DND-41 (cell line): ENCODE results near the gene SPOCK2.

Source experiments
- ATAC-seq: fragments of 200-7000 bp; cut with Tn5 transposase; 3 replicates; pipeline ENCODE4 v1.9.1; 2021; ENCODE audit warnings: low read depth; ENCODE audit not compliant: insufficient read depth
- DNase-seq: peaks from one replicate; pipeline ENCODE4 v3.0.0-alpha.2; 2020
- H2AFZ ChIP-seq: 2 replicates; pipeline ENCODE4 v1.6.0; 2012; ENCODE audit warnings: low read depth, low read length
- H3K27ac ChIP-seq: 2 replicates; pipeline ENCODE4 v1.5.1; 2012; ENCODE audit warnings: low read length, inconsistent platforms
- H3K27me3 ChIP-seq: fragments of 200-600 bp; sonication (generic); 2 replicates; pipeline ENCODE4 v1.6.0; 2012; ENCODE audit warnings: low read length, mild to moderate bottlenecking, inconsistent platforms; ENCODE audit not compliant: insufficient read depth, poor library complexity
- H3K36me3 ChIP-seq: 2 replicates; pipeline ENCODE4 v1.5.1; 2012; ENCODE audit warnings: low read length, inconsistent platforms; ENCODE audit not compliant: insufficient read depth
- H3K4me1 ChIP-seq: 2 replicates; pipeline ENCODE4 v1.5.1; 2012; ENCODE audit warnings: mild to moderate bottlenecking, low read length; ENCODE audit not compliant: insufficient read depth
- H3K4me2 ChIP-seq: 2 replicates; pipeline ENCODE4 v1.6.0; 2012; ENCODE audit warnings: mild to moderate bottlenecking, moderate library complexity, low read length, inconsistent platforms; ENCODE audit not compliant: insufficient read depth
- H3K4me3 ChIP-seq, 2 experiments: fragments of 200-600 bp in 1 of 2; shearing (Covaris generic) in 1 of 2; 2 replicates each; pipeline ENCODE4 v1.5.1; 2012 to 2016; ENCODE audit warnings: inconsistent platforms in 2 of 2, low read length in 2 of 2, mild to moderate bottlenecking in 2 of 2, low read depth in 1 of 2, moderate library complexity in 1 of 2
- H3K79me2 ChIP-seq: 2 replicates; pipeline ENCODE4 v1.6.0; 2012; ENCODE audit warnings: low read length, inconsistent platforms; ENCODE audit not compliant: insufficient read depth
- H3K9ac ChIP-seq: 2 replicates; pipeline ENCODE4 v1.6.0; 2012; ENCODE audit warnings: low read depth, mild to moderate bottlenecking, inconsistent platforms, low read length, moderate library complexity
- H3K9me3 ChIP-seq: 2 replicates; pipeline ENCODE4 v1.5.1; 2012; ENCODE audit warnings: low read length, moderate library complexity, mild to moderate bottlenecking, inconsistent platforms; ENCODE audit not compliant: insufficient read depth, severe bottlenecking
- H4K20me1 ChIP-seq: 2 replicates; pipeline ENCODE4 v1.6.0; 2012; ENCODE audit warnings: low read length; ENCODE audit not compliant: insufficient read depth
- CTCF ChIP-seq: IDR thresholded peaks from 2 replicates; pipeline ENCODE4 v1.5.1; 2012; ENCODE audit warnings: borderline replicate concordance, low read length, moderate library complexity, mild to moderate bottlenecking; ENCODE audit not compliant: poor library complexity, severe bottlenecking; ENCODE audit errors: extremely low read depth
- EZH2 ChIP-seq: IDR thresholded peaks from 3 replicates; pipeline ENCODE4 v1.6.1; 2012; ENCODE audit warnings: borderline replicate concordance, low read depth, mild to moderate bottlenecking, moderate library complexity, low read length, inconsistent platforms; ENCODE audit not compliant: severe bottlenecking

The SPOCK2 gene

GRCh38 chr10:72043016-72043834 lies 45.1 kb downstream of the SPOCK2 start:
- Histone ChIP-seq H2AFZ (no peak overlapping the region), H3K27ac (no peak overlapping the region), H3K36me3 (no peaks in the 10 kb centered on the region), H3K27me3 (no peaks in the 10 kb centered on the region), H3K79me2 (no peaks in the 10 kb centered on the region), H3K9me3 (no peaks in the 10 kb centered on the region), H3K9ac (no peak overlapping the region), H4K20me1 (no peaks in the 10 kb centered on the region), H3K4me3 (no peak overlapping the region), H3K4me1 (0 out of 2 replicates have a peak, but pooled peaks cover under 1% of the 10 kb centered on the region), H3K4me2 (no peak overlapping the region)
- DNase-seq (no peak), ATAC-seq (no peak)
- TF ChIP-seq EZH2 (no peak), CTCF (no peak)

DNA sequence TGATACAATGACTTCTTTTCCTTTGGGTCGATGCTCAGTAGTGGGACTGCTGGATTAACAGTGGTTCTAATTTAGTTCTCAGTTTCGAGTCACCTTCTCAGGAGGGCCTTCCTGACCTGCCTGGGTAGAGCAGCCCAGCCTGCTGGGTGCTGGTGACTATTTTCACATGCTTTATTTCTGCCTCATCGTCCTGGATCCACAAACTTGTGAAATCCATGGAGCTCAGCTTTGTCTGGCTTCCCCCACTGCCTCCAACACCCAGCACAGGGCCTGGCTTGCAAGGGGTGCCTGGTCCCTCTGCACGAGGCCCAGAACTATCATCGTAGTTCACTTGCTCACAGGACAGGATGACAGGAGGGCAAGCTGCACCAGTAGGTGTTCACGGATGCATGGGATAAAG lies 46.9 kb downstream of the SPOCK2 start:
- H3K9ac ChIP-seq: no peak overlapping the region
- DNase-seq: no peak
- H3K4me1 ChIP-seq: no peaks in the 10 kb centered on the region
- no peaks in the 10 kb centered on the region for H3K9me3 ChIP-seq
- no peak for ATAC-seq
- H3K27me3 ChIP-seq: no peaks in the 10 kb centered on the region
- TF ChIP-seq EZH2 (no peak), CTCF (no peak)
- H3K27ac ChIP-seq: no peak overlapping the region
- H3K4me3 ChIP-seq: no peak overlapping the region
- H4K20me1 ChIP-seq: no peaks in the 10 kb centered on the region
- no peak overlapping the region for H2AFZ ChIP-seq
- H3K36me3 ChIP-seq: no peaks in the 10 kb centered on the region
- H3K4me2 ChIP-seq: no peak overlapping the region
- no peaks in the 10 kb centered on the region for H3K79me2 ChIP-seq

- no peaks in the 10 kb centered on the region for H3K27me3 ChIP-seq
- ATAC-seq (peak; percentile 54; the same call in 1 of the 3 replicates), DNase-seq (peak; percentile 19)
- no peak overlapping the region for H3K27ac ChIP-seq
- H3K4me1 ChIP-seq: no peaks in the 10 kb centered on the region
- TF ChIP-seq EZH2 (no peak), CTCF (no peak)
- no peaks in the 10 kb centered on the region for H3K9me3 ChIP-seq
- no peak overlapping the region for H3K4me2 ChIP-seq
- no peak overlapping the region for H3K4me3 ChIP-seq
- no peaks in the 10 kb centered on the region for H4K20me1 ChIP-seq
- no peaks in the 10 kb centered on the region for H3K36me3 ChIP-seq
- H3K79me2 ChIP-seq: no peaks in the 10 kb centered on the region
- H3K9ac ChIP-seq: no peak overlapping the region
- no peak overlapping the region for H2AFZ ChIP-seq
Measured at GRCh38 chr10:72039377-72039776, 49.0 kb downstream of the SPOCK2 start.
